C4-2B (cell line): ENCODE data around the gene MYPN.

Experiments used
- ZFX ChIP-seq: fragments of 450-650 bp; IDR thresholded peaks from 2 replicates; pipeline ENCODE4 v1.6.1; 2017
- TF ChIP-seq, protein P1 (sequence below): fragments of 450-650 bp; conservative IDR thresholded peaks from 2 replicates; pipeline ENCODE4 v1.5.1; 2017; ENCODE audit warnings: mild to moderate bottlenecking

DNA sequence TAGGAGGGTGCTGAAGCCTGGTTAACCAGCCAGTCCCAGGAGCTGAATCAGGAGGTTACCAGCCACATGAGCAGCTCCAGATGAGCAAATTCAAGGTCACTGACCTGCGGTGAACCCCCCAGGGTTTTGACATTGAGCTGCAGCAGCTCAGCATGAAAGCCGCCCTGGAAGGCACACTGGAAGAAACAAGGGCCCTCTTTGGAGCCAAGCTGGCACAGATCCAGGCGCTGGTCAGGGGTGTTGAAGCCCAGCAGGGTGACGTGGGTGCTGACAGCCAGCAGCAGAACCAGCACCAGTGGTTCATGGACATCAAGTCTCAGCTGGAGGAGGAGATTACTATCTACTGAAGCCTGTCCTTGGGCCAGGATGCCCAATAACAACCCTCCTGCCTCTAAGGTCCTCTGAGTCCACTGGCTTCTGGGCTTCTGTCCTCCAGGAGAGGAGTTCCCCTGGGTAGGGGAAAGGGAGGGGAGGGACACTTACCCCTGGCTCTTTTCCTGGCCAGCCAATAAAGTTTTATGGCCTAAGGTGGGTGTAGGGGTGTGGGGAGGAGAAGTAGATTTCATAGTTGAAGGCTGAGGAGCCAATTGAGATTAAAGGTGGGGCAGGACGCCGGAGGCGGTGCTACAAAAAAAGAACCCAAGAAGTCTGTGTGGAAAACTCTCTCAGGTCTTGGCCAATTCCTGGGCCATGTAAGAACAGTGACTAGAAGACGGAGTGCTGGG, 152.0 kb downstream of the MYPN start:
- TF ChIP-seq, protein P1, sequence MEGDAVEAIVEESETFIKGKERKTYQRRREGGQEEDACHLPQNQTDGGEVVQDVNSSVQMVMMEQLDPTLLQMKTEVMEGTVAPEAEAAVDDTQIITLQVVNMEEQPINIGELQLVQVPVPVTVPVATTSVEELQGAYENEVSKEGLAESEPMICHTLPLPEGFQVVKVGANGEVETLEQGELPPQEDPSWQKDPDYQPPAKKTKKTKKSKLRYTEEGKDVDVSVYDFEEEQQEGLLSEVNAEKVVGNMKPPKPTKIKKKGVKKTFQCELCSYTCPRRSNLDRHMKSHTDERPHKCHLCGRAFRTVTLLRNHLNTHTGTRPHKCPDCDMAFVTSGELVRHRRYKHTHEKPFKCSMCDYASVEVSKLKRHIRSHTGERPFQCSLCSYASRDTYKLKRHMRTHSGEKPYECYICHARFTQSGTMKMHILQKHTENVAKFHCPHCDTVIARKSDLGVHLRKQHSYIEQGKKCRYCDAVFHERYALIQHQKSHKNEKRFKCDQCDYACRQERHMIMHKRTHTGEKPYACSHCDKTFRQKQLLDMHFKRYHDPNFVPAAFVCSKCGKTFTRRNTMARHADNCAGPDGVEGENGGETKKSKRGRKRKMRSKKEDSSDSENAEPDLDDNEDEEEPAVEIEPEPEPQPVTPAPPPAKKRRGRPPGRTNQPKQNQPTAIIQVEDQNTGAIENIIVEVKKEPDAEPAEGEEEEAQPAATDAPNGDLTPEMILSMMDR = no peak
- TF ChIP-seq ZFX = no peak
